ENCODE measurements around the gene SH3GL2. TPM values are rescaled to one million over a fixed set of nuclear protein-coding genes. Genes with fewer than 3 reads are reported as not detected.

SH3GL2 gene
- total RNA-seq, 1 experiment from 2014 or later: not detected

DNA sequence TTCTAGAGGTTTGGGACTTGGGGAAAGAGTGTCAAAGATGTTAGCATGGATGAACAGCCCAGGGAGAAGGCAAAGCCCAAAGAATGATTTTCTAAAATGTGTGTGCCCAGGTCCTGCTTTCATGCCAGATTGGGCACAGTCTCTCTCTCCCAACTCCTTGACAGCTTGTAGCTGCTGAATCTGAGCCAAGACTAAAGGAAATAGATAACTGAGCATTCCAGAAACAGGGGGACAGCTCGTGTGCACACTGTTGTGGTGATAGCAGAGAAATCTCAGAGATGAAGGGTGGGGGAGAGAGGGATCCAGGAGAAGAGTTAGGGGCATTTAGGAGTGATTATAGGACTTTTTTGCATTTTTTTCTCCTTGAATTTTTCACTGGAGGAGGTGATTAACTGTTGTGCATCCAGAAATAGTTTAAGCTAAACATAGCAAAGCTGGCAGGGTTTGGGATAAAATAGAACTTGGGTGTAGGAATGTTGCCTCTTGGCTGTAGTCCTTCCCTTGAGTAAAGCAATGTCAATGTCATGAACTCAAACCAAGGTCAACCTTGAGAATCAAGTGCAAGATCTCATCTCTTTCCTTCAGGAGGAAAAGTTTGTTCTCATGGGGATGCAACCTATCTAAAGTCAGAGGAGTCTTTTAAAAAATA, 245.9 kb downstream of the SH3GL2 start:
- no peak for ATAC-seq
- Histone ChIP-seq H3K4me3 (ENCODE audit: low read depth in 2 of 2, low read length in 2 of 2) (no peak overlapping the region), H3K27me3 (ENCODE audit: control insufficient read depth, insufficient read depth, low read length) (no peaks in the 10 kb centered on the region), H3K4me1 (ENCODE audit: control insufficient read depth, insufficient read depth, low read length) (no peaks in the 10 kb centered on the region), H3K36me3 (ENCODE audit: control insufficient read depth, insufficient read depth, low read length) (no peaks in the 10 kb centered on the region), H3K9me3 (ENCODE audit: control insufficient read depth, insufficient read depth, low read depth, low read length) (no peaks in the 10 kb centered on the region), H3K27ac (ENCODE audit: low read length) (no peak overlapping the region)
- in situ Hi-C loops (cut with HindIII; ENCODE audit: low pct_unique_long_range_greater_than_20kb, low sequenced_read_pairs) (no loop called here), intact Hi-C loops (cut with micrococcal nuclease; ENCODE audit: unreplicated experiment) (no loop called here)
- POLR2A ChIA-PET: no interaction called here
- DNase-seq (ENCODE audit: low read depth, low spot score): no peak
- no TSS peak for BruUV-seq (replicated peaks)
- TF ChIP-seq POLR2AphosphoS5 (IDR thresholded peaks at IDR 0.05; ENCODE audit: low read depth, low read length) (no peak), SIN3A (IDR thresholded peaks at IDR 0.05; ENCODE audit: borderline replicate concordance, insufficient read depth, low read depth, low read length) (no peak), TCF7L2 (IDR thresholded peaks at IDR 0.05; ENCODE audit: low read depth, low read length) (no peak)
- TF ChIP-seq, protein P1, sequence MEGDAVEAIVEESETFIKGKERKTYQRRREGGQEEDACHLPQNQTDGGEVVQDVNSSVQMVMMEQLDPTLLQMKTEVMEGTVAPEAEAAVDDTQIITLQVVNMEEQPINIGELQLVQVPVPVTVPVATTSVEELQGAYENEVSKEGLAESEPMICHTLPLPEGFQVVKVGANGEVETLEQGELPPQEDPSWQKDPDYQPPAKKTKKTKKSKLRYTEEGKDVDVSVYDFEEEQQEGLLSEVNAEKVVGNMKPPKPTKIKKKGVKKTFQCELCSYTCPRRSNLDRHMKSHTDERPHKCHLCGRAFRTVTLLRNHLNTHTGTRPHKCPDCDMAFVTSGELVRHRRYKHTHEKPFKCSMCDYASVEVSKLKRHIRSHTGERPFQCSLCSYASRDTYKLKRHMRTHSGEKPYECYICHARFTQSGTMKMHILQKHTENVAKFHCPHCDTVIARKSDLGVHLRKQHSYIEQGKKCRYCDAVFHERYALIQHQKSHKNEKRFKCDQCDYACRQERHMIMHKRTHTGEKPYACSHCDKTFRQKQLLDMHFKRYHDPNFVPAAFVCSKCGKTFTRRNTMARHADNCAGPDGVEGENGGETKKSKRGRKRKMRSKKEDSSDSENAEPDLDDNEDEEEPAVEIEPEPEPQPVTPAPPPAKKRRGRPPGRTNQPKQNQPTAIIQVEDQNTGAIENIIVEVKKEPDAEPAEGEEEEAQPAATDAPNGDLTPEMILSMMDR (IDR thresholded peaks at IDR 0.05): no peak
- TF ChIP-seq, protein P2, sequence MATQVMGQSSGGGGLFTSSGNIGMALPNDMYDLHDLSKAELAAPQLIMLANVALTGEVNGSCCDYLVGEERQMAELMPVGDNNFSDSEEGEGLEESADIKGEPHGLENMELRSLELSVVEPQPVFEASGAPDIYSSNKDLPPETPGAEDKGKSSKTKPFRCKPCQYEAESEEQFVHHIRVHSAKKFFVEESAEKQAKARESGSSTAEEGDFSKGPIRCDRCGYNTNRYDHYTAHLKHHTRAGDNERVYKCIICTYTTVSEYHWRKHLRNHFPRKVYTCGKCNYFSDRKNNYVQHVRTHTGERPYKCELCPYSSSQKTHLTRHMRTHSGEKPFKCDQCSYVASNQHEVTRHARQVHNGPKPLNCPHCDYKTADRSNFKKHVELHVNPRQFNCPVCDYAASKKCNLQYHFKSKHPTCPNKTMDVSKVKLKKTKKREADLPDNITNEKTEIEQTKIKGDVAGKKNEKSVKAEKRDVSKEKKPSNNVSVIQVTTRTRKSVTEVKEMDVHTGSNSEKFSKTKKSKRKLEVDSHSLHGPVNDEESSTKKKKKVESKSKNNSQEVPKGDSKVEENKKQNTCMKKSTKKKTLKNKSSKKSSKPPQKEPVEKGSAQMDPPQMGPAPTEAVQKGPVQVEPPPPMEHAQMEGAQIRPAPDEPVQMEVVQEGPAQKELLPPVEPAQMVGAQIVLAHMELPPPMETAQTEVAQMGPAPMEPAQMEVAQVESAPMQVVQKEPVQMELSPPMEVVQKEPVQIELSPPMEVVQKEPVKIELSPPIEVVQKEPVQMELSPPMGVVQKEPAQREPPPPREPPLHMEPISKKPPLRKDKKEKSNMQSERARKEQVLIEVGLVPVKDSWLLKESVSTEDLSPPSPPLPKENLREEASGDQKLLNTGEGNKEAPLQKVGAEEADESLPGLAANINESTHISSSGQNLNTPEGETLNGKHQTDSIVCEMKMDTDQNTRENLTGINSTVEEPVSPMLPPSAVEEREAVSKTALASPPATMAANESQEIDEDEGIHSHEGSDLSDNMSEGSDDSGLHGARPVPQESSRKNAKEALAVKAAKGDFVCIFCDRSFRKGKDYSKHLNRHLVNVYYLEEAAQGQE (IDR thresholded peaks at IDR 0.05; ENCODE audit: insufficient read depth in 1 of 2, low read depth in 2 of 2, low read length in 1 of 2): no peak
- CTCF ChIA-PET: no interaction called here

DNA sequence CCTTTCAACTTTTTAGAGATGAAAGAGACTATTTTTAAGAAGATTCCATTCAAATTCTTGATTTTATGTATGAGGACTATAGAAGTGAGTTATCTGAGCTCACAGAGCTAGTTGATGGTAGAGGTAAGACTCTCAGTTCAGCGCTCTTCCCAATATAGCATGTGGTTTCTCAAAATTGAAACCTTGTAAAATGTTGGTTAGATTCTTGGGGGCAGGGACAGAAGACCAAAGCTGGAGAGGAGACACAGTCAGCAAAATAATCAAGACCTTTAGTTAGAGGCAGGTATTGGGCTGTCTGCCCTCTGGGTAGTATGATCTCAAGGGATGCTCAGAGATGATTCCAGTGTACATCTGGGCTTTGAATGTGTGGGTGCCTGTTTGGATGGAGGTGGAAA, 246.4 kb downstream of the SH3GL2 start:
- POLR2A ChIA-PET: no interaction called here
- Histone ChIP-seq H3K9me3 (ENCODE audit: control insufficient read depth, insufficient read depth, low read depth, low read length) (no peaks in the 10 kb centered on the region), H3K4me1 (ENCODE audit: control insufficient read depth, insufficient read depth, low read length) (no peaks in the 10 kb centered on the region), H3K36me3 (ENCODE audit: control insufficient read depth, insufficient read depth, low read length) (no peaks in the 10 kb centered on the region), H3K4me3 (ENCODE audit: low read depth in 2 of 2, low read length in 2 of 2) (no peak overlapping the region), H3K27me3 (ENCODE audit: control insufficient read depth, insufficient read depth, low read length) (no peaks in the 10 kb centered on the region), H3K27ac (ENCODE audit: low read length) (no peak overlapping the region)
- CTCF ChIA-PET: no interaction called here
- no peak for ATAC-seq
- TF ChIP-seq, protein P1 (IDR thresholded peaks at IDR 0.05): no peak
- TF ChIP-seq, protein P2 (IDR thresholded peaks at IDR 0.05; ENCODE audit: insufficient read depth in 1 of 2, low read depth in 2 of 2, low read length in 1 of 2): no peak
- TF ChIP-seq TCF7L2 (IDR thresholded peaks at IDR 0.05; ENCODE audit: low read depth, low read length) (no peak), POLR2AphosphoS5 (IDR thresholded peaks at IDR 0.05; ENCODE audit: low read depth, low read length) (no peak), SIN3A (IDR thresholded peaks at IDR 0.05; ENCODE audit: borderline replicate concordance, insufficient read depth, low read depth, low read length) (no peak)
- DNase-seq (ENCODE audit: low read depth, low spot score): no peak
- in situ Hi-C loops (cut with HindIII; ENCODE audit: low pct_unique_long_range_greater_than_20kb, low sequenced_read_pairs) (no loop called here), intact Hi-C loops (cut with micrococcal nuclease; ENCODE audit: unreplicated experiment) (no loop called here)
- no TSS peak for BruUV-seq (replicated peaks)

Measured in Panc1 (cell line).